GM12872 (cell line): ENCODE measurements around the gene IGSF9.

Experiments
- TF ChIP-seq, protein P1 (sequence below): IDR thresholded peaks from 3 replicates; pipeline ENCODE4 v1.5.1; 2011; ENCODE audit warnings: low read depth, mild to moderate bottlenecking, low read length, moderate library complexity; ENCODE audit not compliant: insufficient read depth

Gene IGSF9

DNA sequence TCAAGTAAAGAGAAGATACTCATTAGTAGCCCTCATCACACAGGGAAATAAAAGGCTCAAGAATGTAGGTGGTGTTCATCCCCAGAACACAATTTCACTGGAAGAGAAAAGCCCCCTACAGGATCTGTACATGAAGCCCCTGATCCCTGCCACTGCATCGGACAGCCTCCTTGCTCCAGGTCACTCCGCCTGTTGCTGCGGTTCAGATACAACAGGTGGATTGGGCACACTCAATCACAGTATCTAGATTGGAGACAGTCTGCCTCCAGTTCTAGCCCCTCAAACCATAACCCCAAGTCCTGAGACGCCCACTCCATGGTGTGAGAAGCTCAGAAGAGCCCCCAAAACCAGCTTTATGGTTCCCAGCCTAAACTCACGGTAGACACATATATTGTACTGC, 7.5 kb upstream of the IGSF9 start:
- TF ChIP-seq, protein P1, sequence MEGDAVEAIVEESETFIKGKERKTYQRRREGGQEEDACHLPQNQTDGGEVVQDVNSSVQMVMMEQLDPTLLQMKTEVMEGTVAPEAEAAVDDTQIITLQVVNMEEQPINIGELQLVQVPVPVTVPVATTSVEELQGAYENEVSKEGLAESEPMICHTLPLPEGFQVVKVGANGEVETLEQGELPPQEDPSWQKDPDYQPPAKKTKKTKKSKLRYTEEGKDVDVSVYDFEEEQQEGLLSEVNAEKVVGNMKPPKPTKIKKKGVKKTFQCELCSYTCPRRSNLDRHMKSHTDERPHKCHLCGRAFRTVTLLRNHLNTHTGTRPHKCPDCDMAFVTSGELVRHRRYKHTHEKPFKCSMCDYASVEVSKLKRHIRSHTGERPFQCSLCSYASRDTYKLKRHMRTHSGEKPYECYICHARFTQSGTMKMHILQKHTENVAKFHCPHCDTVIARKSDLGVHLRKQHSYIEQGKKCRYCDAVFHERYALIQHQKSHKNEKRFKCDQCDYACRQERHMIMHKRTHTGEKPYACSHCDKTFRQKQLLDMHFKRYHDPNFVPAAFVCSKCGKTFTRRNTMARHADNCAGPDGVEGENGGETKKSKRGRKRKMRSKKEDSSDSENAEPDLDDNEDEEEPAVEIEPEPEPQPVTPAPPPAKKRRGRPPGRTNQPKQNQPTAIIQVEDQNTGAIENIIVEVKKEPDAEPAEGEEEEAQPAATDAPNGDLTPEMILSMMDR: no peak

DNA sequence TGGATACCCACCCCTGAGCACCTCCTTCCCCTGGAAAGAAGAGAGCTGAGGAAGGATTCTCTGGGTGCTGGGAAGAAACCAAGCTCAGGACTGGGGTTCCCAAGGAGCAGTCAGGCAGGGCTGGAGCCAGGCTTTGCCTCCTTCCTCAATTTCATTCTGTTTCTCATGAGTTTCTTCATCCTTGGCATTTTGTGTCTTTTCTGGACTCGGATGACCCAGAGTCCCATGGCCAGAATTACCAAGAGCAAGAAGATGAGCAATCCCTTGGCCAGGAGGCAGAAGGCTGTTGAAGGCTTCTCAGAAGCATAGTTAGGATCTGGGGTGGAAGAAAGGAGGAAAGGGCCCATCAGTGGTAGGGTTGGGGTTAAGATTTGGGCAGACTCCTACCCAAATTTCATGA, 6.1 kb upstream of the IGSF9 start:
- TF ChIP-seq, protein P1: no peak

DNA sequence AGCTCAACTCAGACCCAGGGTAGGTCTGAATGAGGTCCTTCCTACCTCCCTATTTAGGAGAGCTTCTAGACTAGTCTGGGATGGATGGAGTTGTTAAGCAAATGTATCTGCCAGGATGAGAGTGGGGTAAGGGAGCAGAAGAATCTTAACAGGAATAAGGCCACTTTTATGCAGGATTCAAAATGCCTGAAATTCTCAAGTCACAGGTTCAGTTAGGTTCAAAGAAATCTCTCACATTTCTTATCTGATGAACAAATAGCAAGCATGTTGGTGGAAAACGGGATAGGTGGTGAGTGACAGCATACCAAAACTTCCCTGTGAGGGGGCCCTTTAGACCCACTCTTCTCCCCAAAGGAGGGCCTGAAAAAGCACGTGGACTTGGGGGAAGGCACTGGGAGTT, 5.6 kb upstream of the IGSF9 start:
- TF ChIP-seq, protein P1: no peak

DNA sequence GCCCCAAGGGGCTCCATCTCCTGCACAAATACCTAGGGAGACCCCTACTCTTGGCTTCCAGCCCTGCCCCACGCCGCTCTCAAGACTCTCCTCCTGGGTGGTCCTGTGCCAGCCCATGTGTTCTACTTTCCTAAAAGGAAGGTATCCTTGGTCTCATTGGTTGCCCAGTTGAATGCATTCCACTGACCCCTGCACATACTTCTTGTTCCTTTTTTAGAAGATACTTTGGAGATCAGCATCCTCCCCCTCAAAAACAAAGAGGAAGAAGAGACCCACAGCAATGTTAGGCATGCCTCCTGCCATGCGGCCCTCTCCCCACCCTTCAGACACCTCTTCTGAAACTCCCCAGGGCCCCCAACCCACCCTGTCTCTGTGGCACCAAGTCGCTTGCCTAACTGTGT, 4.6 kb upstream of the IGSF9 start:
- TF ChIP-seq, protein P1: no peak

DNA sequence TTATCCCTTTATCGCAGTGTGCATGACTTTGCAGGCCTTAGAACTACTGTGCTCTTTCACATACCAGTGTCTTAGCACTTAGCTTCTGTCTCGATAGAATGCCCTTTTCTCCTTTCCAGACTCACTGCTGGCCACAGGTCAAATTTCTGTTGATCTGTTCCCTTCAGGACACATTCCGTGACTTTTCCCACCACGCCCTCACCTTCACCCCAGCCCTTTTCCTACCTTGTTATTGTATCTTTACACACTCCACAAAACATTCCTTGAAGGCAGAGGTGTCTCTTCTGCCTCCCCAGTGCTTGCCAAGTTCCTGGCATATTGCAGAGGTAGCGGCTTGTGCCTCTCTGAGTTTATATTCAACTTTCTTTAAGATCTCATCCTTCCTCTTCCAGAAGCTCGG, 3.7 kb upstream of the IGSF9 start:
- TF ChIP-seq, protein P1: no peak

DNA sequence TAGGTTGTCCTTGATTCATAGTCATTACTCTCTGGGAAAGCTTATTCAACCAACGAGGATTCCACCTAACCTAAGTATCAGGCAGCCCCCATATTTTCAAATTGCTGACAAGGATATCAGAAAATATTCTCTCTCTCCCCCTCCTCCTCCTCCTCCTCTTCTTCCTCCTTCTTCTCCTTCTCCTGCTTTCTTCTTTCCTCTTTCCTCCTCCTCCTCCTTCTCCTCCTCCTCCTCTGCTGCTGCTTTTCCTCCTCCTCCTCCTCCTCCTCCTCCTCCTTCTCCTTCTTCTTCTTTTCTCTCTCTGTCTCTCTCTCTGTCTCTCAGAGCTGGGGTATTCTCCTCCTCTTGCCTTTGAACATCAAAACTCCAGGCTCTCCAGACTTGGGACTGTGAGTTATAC, 2.5 kb upstream of the IGSF9 start:
- TF ChIP-seq, protein P1: no peak

DNA sequence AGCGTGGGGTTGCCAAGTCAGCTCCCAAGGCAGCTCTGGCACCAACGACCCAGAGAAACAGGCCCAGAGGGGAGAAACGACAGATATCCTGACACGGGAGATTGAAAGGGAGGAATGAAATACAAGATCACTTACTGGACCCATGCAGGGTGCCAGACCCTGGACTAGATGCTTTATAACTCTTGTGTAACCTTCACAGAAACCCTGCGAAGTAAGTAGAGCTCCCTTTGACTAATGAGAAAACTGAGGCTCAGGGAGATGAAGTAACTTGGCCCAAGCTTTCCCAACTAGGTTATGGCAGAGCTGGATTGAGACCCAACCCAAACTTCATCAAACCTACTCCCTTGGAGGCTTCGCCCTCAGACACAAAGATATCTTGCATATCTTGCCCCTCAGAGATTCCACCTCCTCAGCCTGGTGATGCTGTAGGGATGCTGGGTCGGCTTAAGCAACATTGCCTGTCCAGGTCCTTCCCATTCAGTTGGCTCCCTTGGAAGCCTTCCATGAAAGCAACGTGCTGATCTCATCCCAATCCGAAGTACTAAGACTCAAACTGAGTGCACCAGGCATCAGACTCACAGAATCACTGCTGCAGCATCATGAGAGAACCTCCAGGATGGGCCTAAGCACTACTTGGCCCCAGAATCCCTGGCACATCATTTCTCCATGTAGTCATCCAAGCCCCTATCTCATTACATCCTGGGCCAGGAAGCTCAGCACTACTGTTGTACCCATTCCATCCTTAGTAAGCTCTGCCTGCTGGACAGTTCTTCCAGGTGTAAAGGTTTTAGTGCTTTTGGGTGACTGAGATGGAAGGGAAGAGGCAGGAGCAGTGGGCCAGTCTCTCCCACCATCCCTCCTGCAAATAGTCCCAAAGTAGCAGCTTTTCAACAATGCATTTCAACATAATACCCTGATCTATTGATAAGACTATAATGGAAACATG, 1.1 kb upstream of the IGSF9 start:
- TF ChIP-seq, protein P1: no peak
